IMR-90 (cell line): Measurements from ENCODE around the gene FGFRL1. TPM values are rescaled to one million over a fixed set of nuclear protein-coding genes. Genes with fewer than 3 reads are reported as not detected.

Experiments
- ATAC-seq: fragments of 200-7000 bp; cut with Tn5 transposase; 2 replicates; pipeline ENCODE4 v1.9.1; 2020; ENCODE audit warnings: low read depth, mild to moderate bottlenecking, moderate library complexity
- BruUV-seq: library from RNA; stranded (reverse); fragments of 400-500 nt; replicated peaks from 2 replicates; lab custom pipeline; 2021; lab: Mats Ljungman, UMichigan
- CTCF ChIA-PET: fragments of 300-600 bp; formaldehyde crosslinking; extraction: SDS; loops from one replicate; lab custom pipeline; 2021; ENCODE audit warnings: antibody characterized with exemption; lab: Yijun Ruan, JAX
- POLR2A ChIA-PET: fragments of 300-600 bp; sonication (Branson Sonifier 250); formaldehyde crosslinking; loops from one replicate; lab custom pipeline; 2022; ENCODE audit warnings: antibody characterized with exemption; ENCODE audit not compliant: unreplicated experiment; lab: Charles Lee
- DNase-seq: peaks from one replicate; pipeline ENCODE4 v3.0.0; 2013
- H2AFZ ChIP-seq: replicated peaks from 2 replicates; pipeline ENCODE3; 2013; ENCODE audit warnings: low read length, mild to moderate bottlenecking; ENCODE audit not compliant: poor library complexity
- H2AK5ac ChIP-seq: 2 replicates; pipeline ENCODE4 v1.6.1; 2013; ENCODE audit warnings: low read depth, low read length, inconsistent platforms
- H2AK9ac ChIP-seq: replicated peaks from 2 replicates; pipeline ENCODE3; 2013; ENCODE audit warnings: mild to moderate bottlenecking, low read depth, low read length, moderate library complexity; ENCODE audit not compliant: poor library complexity
- H2BK120ac ChIP-seq: 2 replicates; pipeline ENCODE4 v1.6.1; 2013; ENCODE audit warnings: low read depth, low read length, inconsistent platforms
- H2BK15ac ChIP-seq: 3 replicates; pipeline ENCODE4 v1.6.1; 2013; ENCODE audit warnings: low read depth, low read length, inconsistent platforms
- H2BK20ac ChIP-seq: 2 replicates; pipeline ENCODE4 v1.6.1; 2013; ENCODE audit warnings: low read depth, mild to moderate bottlenecking, inconsistent platforms, low read length, moderate library complexity
- H2BK5ac ChIP-seq: 2 replicates; pipeline ENCODE4 v1.6.1; 2013; ENCODE audit warnings: mild to moderate bottlenecking, low read depth, low read length, inconsistent platforms; ENCODE audit not compliant: poor library complexity, severe bottlenecking
- H3K14ac ChIP-seq: replicated peaks from 2 replicates; pipeline ENCODE4 v1.6.1; 2013; ENCODE audit warnings: low read depth, low read length, inconsistent platforms
- H3K18ac ChIP-seq: 2 replicates; pipeline ENCODE4 v1.6.1; 2013; ENCODE audit warnings: low read depth, low read length, control low read depth
- H3K23ac ChIP-seq: 2 replicates; pipeline ENCODE4 v1.6.1; 2013; ENCODE audit warnings: low read depth, low read length, inconsistent platforms
- H3K27ac ChIP-seq: 2 replicates; pipeline ENCODE4 v1.5.1; 2013; ENCODE audit warnings: mild to moderate bottlenecking, control low read depth, low read length; ENCODE audit not compliant: insufficient read depth
- H3K27me3 ChIP-seq: 2 replicates; pipeline ENCODE4 v1.6.1; 2013; ENCODE audit warnings: low read length; ENCODE audit not compliant: control insufficient read depth, insufficient read depth
- H3K36me3 ChIP-seq: 2 replicates; pipeline ENCODE4 v1.6.1; 2013; ENCODE audit warnings: low read length, mixed read lengths; ENCODE audit not compliant: control insufficient read depth, insufficient read depth
- H3K4ac ChIP-seq: 2 replicates; pipeline ENCODE4 v1.6.1; 2013; ENCODE audit warnings: low read depth, low read length, inconsistent platforms
- H3K4me1 ChIP-seq: 2 replicates; pipeline ENCODE4 v1.6.1; 2013; ENCODE audit warnings: low read length, mixed read lengths; ENCODE audit not compliant: control insufficient read depth, insufficient read depth
- H3K4me2 ChIP-seq: 2 replicates; pipeline ENCODE4 v1.6.1; 2013; ENCODE audit warnings: low read depth, mild to moderate bottlenecking, control low read depth, low read length, moderate library complexity
- H3K4me3 ChIP-seq: 2 replicates; pipeline ENCODE4 v1.5.1; 2013; ENCODE audit warnings: low read depth, mild to moderate bottlenecking, control low read depth, low read length, moderate library complexity; ENCODE audit not compliant: insufficient read depth
- H3K56ac ChIP-seq: 2 replicates; pipeline ENCODE4 v1.6.1; 2013; ENCODE audit warnings: low read length, inconsistent platforms; ENCODE audit not compliant: insufficient read depth; ENCODE audit errors: extremely low read depth
- H3K79me1 ChIP-seq, 2 experiments: 2 replicates each; pipeline ENCODE4 v1.6.1; 2013; ENCODE audit warnings: low read length in 2 of 2, inconsistent platforms in 1 of 2, low read depth in 1 of 2
- H3K9ac ChIP-seq: 2 replicates; pipeline ENCODE4 v1.6.1; 2013; ENCODE audit warnings: low read depth, low read length, control low read depth
- H3K9me1 ChIP-seq: 2 replicates; pipeline ENCODE4 v1.6.1; 2013; ENCODE audit warnings: low read length, inconsistent platforms; ENCODE audit not compliant: insufficient read depth
- H3K9me3 ChIP-seq: 2 replicates; pipeline ENCODE4 v1.6.1; 2013; ENCODE audit warnings: low read length; ENCODE audit not compliant: control insufficient read depth, insufficient read depth
- H4K20me1 ChIP-seq: 2 replicates; pipeline ENCODE4 v1.6.1; 2013; ENCODE audit warnings: low read length, inconsistent platforms; ENCODE audit not compliant: insufficient read depth
- H4K5ac ChIP-seq: 2 replicates; pipeline ENCODE4 v1.6.1; 2013; ENCODE audit warnings: mild to moderate bottlenecking, low read depth, low read length, control low read depth
- H4K8ac ChIP-seq, 2 experiments: 2 replicates each; pipeline ENCODE4 v1.6.1; 2013; ENCODE audit warnings: low read depth in 2 of 2, low read length in 2 of 2, control low read depth in 1 of 2, inconsistent platforms in 1 of 2
- H4K91ac ChIP-seq: 2 replicates; pipeline ENCODE4 v1.6.1; 2013; ENCODE audit warnings: low read depth, low read length, inconsistent platforms; ENCODE audit not compliant: insufficient read depth
- CTCF ChIP-seq: conservative IDR thresholded peaks from 2 replicates; pipeline ENCODE4 v1.5.1; 2012; ENCODE audit warnings: mild to moderate bottlenecking, low read depth, low read length, improper control_type of control experiment
- MAZ ChIP-seq: IDR thresholded peaks from 2 replicates; pipeline ENCODE4 v1.6.1; 2012; ENCODE audit warnings: low read depth, mild to moderate bottlenecking, low read length, improper control_type of control experiment, moderate library complexity, borderline replicate concordance
- WGBS, 2 experiments: methylation state at CpG; one replicate each; pipeline versions ENCODE4 v1.1.5 to v1.1.7; 2013; ENCODE audit warnings: missing lambda C conversion rate in 2 of 2; ENCODE audit not compliant: insufficient read length in 1 of 2; ENCODE audit errors: extremely low coverage in 2 of 2; 5-methylcytosine and 5-hydroxymethylcytosine counted together
- dilution Hi-C: fragments of 300-500 bp; cut with HindIII; formaldehyde crosslinking; loops from one replicate; pipeline ENCODE4 v1.14.3; 2018; ENCODE audit warnings: low sequenced_read_pairs; ENCODE audit not compliant: unreplicated experiment
- in situ Hi-C: fragments of 300-500 bp; cut with MboI; formaldehyde crosslinking; loops from 3 replicates; pipeline ENCODE4 v1.14.3; 2019; ENCODE audit warnings: low sequenced_read_pairs, inconsistent platforms, mixed read lengths
- intact Hi-C: fragments of 100-400 bp; cut with micrococcal nuclease; formaldehyde crosslinking; loops from 2 replicates; pipeline ENCODE4 v1.10.0; 2022
- polyA plus RNA-seq, 3 experiments: library from polyadenylated mRNA; depleted of rRNA; stranded (reverse); fragments of >200 nt; gene quantifications; 2 replicates each; pipeline ENCODE4 v1.2.3, GENCODE V29; 2012; ENCODE audit warnings: low replicate concordance in 1 of 3
- total RNA-seq: library from RNA; depleted of rRNA; stranded (reverse); fragments of >200 nt; gene quantifications from 2 replicates; pipeline ENCODE4 v1.2.3, GENCODE V29; 2012

The FGFRL1 gene
- total and polyA plus RNA-seq, 2 of the 4 experiments (the other 2 are of a cell fraction) = 49.3 to 78.8 TPM

GRCh38 chr4:1031956-1032795, 20.8 kb downstream of the FGFRL1 start:
- Histone ChIP-seq H3K79me1 (no peaks in the 10 kb centered on the region), H3K27me3 (no peaks in the 10 kb centered on the region), H3K9me1 (peaks cover 4% of the 10 kb centered on the region; the same call in 1 of the 2 replicates), H3K14ac (no peak overlapping the region), H3K23ac (no peak overlapping the region), H2AFZ (no peak overlapping the region), H4K8ac (no peak overlapping the region), H4K20me1 (no peaks in the 10 kb centered on the region), H2AK5ac (0 out of 2 replicates have a peak overlapping the region, but pooled peaks have one; percentile 28), H3K9ac (no peak overlapping the region), H3K27ac (no peak overlapping the region), H3K4me3 (no peak overlapping the region), H2BK5ac (no peak overlapping the region), H2BK15ac (no peak overlapping the region), H2BK120ac (no peak overlapping the region), H2AK9ac (no peak overlapping the region), H2BK20ac (no peak overlapping the region), H3K18ac (no peak overlapping the region), H4K91ac (no peak overlapping the region), H3K56ac (no peak overlapping the region), H3K4me1 (peaks cover 11% of the 10 kb centered on the region), H3K9me3 (no peaks in the 10 kb centered on the region), H3K4ac (no peak overlapping the region), H4K5ac (no peak overlapping the region), H3K4me2 (no peak overlapping the region), H3K36me3 (no peaks in the 10 kb centered on the region)
- no TSS peak for BruUV-seq
- intact Hi-C loops = no loop called here
- ATAC-seq (no peak), DNase-seq (no peak)
- CTCF ChIA-PET = no interaction called here
- WGBS, 2 experiments = 68% methylated on average over 18 of the region's 37 CpGs; no CpG with 5 or more reads in 1 of the 2 experiments
- in situ Hi-C loops = no loop called here
- TF ChIP-seq MAZ = no peak
- TF ChIP-seq CTCF = 0 out of 2 replicates have a peak, but pooled peaks have one; percentile 3
- POLR2A ChIA-PET = no interaction called here
- dilution Hi-C loops = no loop called here
